ENCODE results near the gene SP2. TPM values are rescaled to one million over a fixed set of nuclear protein-coding genes. Genes with fewer than 3 reads are reported as not detected.

The SP2 gene
- total and polyA plus RNA-seq, 2 of the 13 experiments (the other 11 are each of a cell fraction or from before 2014, with no cell fraction given): 1.4 to 4.8 TPM

DNA sequence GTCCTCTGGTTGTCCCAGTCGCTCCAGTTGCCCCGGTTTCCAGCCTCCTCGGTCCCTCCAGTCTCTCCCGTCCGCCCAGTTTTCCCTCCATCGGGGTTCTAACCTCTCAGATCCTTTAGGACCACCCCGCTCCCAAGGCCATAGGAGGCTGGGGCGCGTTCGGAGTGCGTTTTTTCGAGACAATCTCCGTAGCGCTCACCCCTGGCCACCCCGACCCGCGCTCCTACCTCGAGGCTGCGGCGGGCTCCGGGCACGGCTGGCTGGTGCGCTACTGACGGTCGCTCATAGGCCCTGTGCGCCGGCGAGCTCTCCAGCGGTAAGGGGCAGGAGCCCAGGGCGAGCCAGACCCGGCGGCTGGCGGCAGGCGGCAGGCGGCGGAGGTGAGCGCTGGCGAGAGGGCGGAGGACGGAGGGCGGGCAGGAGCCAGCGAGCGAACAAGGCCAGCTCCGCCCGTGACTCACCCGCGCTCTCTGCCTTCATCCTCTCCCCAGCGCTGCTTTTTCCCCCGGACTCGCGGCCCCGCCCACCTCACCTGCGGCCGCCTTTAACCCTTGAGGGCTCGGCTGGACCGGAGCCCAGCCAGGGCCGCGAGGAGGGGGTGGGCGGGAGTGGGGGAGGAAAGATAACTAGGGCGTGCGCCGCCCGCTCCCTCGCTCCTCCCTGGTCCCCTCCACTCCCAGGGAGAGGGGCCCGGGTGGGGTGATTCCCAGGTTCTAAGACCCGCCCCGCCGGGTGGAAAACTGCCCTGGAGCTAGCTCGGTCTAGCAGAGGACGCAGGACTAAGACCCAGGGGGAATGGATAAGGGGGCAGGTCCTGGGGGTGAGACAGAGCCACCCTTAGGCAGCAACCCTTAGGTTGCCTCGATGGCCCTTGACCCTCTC lies 45.1 kb upstream of the SP2 start, which contains the start of gene SP6 (continued):
- TF ChIP-seq, protein P1, sequence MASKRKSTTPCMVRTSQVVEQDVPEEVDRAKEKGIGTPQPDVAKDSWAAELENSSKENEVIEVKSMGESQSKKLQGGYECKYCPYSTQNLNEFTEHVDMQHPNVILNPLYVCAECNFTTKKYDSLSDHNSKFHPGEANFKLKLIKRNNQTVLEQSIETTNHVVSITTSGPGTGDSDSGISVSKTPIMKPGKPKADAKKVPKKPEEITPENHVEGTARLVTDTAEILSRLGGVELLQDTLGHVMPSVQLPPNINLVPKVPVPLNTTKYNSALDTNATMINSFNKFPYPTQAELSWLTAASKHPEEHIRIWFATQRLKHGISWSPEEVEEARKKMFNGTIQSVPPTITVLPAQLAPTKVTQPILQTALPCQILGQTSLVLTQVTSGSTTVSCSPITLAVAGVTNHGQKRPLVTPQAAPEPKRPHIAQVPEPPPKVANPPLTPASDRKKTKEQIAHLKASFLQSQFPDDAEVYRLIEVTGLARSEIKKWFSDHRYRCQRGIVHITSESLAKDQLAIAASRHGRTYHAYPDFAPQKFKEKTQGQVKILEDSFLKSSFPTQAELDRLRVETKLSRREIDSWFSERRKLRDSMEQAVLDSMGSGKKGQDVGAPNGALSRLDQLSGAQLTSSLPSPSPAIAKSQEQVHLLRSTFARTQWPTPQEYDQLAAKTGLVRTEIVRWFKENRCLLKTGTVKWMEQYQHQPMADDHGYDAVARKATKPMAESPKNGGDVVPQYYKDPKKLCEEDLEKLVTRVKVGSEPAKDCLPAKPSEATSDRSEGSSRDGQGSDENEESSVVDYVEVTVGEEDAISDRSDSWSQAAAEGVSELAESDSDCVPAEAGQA (IDR thresholded peaks at IDR 0.05; ENCODE audit: low read depth): no peak
- TF ChIP-seq, protein P1 (CRISPR knock-in tag; IDR thresholded peaks at IDR 0.05; ENCODE audit: borderline replicate concordance): no peak
- no peak for TF ChIP-seq ZNF878 (CRISPR knock-in tag; IDR thresholded peaks at IDR 0.05)
- TF ChIP-seq ZNF431 (CRISPR knock-in tag; IDR thresholded peaks at IDR 0.05; ENCODE audit: borderline replicate concordance, low read depth): no peak
- TF ChIP-seq, protein P2, sequence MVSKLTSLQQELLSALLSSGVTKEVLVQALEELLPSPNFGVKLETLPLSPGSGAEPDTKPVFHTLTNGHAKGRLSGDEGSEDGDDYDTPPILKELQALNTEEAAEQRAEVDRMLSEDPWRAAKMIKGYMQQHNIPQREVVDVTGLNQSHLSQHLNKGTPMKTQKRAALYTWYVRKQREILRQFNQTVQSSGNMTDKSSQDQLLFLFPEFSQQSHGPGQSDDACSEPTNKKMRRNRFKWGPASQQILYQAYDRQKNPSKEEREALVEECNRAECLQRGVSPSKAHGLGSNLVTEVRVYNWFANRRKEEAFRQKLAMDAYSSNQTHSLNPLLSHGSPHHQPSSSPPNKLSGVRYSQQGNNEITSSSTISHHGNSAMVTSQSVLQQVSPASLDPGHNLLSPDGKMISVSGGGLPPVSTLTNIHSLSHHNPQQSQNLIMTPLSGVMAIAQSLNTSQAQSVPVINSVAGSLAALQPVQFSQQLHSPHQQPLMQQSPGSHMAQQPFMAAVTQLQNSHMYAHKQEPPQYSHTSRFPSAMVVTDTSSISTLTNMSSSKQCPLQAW (CRISPR knock-in tag; IDR thresholded peaks at IDR 0.05): no peak
- TF ChIP-seq SYNCRIP (IDR thresholded peaks at IDR 0.05; ENCODE audit: insufficient read depth, low read depth, low read length): no peak
- TF ChIP-seq, protein P3, sequence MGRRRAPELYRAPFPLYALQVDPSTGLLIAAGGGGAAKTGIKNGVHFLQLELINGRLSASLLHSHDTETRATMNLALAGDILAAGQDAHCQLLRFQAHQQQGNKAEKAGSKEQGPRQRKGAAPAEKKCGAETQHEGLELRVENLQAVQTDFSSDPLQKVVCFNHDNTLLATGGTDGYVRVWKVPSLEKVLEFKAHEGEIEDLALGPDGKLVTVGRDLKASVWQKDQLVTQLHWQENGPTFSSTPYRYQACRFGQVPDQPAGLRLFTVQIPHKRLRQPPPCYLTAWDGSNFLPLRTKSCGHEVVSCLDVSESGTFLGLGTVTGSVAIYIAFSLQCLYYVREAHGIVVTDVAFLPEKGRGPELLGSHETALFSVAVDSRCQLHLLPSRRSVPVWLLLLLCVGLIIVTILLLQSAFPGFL (CRISPR knock-in tag; IDR thresholded peaks at IDR 0.05): no peak
- TF ChIP-seq ZFP62 (CRISPR knock-in tag; IDR thresholded peaks at IDR 0.05): no peak
- TF ChIP-seq, protein P4, sequence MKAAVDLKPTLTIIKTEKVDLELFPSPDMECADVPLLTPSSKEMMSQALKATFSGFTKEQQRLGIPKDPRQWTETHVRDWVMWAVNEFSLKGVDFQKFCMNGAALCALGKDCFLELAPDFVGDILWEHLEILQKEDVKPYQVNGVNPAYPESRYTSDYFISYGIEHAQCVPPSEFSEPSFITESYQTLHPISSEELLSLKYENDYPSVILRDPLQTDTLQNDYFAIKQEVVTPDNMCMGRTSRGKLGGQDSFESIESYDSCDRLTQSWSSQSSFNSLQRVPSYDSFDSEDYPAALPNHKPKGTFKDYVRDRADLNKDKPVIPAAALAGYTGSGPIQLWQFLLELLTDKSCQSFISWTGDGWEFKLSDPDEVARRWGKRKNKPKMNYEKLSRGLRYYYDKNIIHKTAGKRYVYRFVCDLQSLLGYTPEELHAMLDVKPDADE (CRISPR knock-in tag; IDR thresholded peaks at IDR 0.05): no peak
- no peak for TF ChIP-seq MED8 (CRISPR knock-in tag; IDR thresholded peaks at IDR 0.05; ENCODE audit: insufficient replicate concordance)
- TF ChIP-seq SRY (CRISPR knock-in tag; IDR thresholded peaks at IDR 0.05): peak; percentile 57; the same call in 1 of the 2 replicates
- peak; percentile 58; the same call in 1 of the 2 replicates for TF ChIP-seq RXRA (CRISPR knock-in tag; IDR thresholded peaks at IDR 0.05)
- TF ChIP-seq ZNF260 (CRISPR knock-in tag; IDR thresholded peaks at IDR 0.05; ENCODE audit: borderline replicate concordance, low read depth): no peak
- TF ChIP-seq IKZF4 (CRISPR knock-in tag; IDR thresholded peaks at IDR 0.05; ENCODE audit: borderline replicate concordance, low read depth, not compliant biosample characterization): no peak
- no peak for TF ChIP-seq ZNF235 (CRISPR knock-in tag; IDR thresholded peaks at IDR 0.05; ENCODE audit: borderline replicate concordance)
- TF ChIP-seq CEBPG (CRISPR knock-in tag; IDR thresholded peaks at IDR 0.05): 0 out of 2 replicates have a peak, but pooled peaks have one; percentile 4
- no peak for TF ChIP-seq SIN3A (IDR thresholded peaks at IDR 0.05; ENCODE audit: borderline replicate concordance, low read depth, low read length)
- TF ChIP-seq GLI4 (CRISPR knock-in tag; IDR thresholded peaks at IDR 0.05; ENCODE audit: borderline replicate concordance): no peak
- no peak for TF ChIP-seq ZNF724P (CRISPR knock-in tag; IDR thresholded peaks at IDR 0.05; ENCODE audit: borderline replicate concordance)

Measured in HepG2 (cell line).